Activated T-helper 1 cell treated with anti-CD3 and anti-CD28 coated beads, Interleukin-2, amount 50 U/mL, for 16 hours (primary cell): ENCODE results near the gene DYNC1H1.
A peak's percentile ranks its signal among the peaks of the same experiment; 100 is the strongest.
"Not testable (repeated sequence)": the region's sequence is repeated elsewhere in the genome, so short reads cannot be mapped to it uniquely, and the experiment has no call there.

Source experiments
- DNase-seq, 2 donors: peaks; one replicate each; pipeline ENCODE4 v3.0.0-alpha.2; 2020; ENCODE audit warnings: low read depth in 1 of 2, low spot score in 1 of 2

The DYNC1H1 gene

GRCh38 chr14:102063109-102063807, 98.9 kb downstream of the DYNC1H1 start:
- peak; percentile 35 to 49 for DNase-seq

GRCh38 chr14:102063808-102064429, 99.5 kb downstream of the DYNC1H1 start:
- no peak for DNase-seq

DNA sequence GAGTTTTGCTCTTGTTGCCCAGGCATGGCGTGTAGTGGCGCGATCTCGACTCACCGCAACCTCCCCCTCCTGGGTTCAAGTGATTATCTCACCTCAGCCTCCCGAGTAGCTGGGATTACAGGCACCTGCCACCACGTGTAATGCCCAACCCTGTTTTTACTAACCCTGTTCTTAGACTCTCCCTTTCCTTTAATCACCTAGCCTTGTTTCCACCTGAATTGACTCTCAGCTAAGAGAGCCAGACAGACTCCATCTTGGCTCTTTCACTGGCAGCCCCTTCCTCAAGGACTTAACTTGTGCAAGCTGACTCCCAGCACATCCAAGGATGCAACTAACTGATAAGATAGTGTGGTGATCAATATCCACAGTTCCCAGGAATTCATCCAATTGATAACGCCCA, 100.2 kb downstream of the DYNC1H1 start:
- DNase-seq: not testable (repeated sequence)

DNA sequence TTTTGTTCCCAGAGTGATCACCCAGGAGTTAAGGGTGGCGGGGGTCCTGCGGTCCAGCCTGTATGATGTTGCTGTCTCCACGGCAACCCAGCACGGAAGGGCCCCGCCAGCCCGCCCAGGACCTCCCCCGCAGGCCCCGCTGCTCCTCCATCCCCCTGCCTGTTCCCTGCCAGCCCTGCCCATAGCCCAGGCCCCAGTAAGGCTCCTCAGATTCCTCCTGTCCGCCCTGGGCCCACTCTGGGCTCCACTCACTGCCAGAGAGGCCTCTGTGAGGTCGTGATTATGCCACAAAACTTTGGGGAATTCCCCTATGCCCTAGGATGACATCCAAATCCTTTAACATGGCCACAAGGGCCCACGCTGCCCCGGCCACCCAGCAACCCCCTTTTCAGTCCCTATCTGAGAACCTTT, 101.7 kb downstream of the DYNC1H1 start:
- DNase-seq: no peak

- no peak for DNase-seq
These were observed 107.1 kb downstream of the DYNC1H1 start for GRCh38 chr14:102071283-102071998.

GRCh38 chr14:102074415-102074964, 110.1 kb downstream of the DYNC1H1 start:
- DNase-seq: no peak

- no peak for DNase-seq
These were observed 110.8 kb downstream of the DYNC1H1 start for GRCh38 chr14:102075155-102075554.

- no peak for DNase-seq
These were observed 113.0 kb downstream of the DYNC1H1 start for GRCh38 chr14:102077382-102077709.

DNA sequence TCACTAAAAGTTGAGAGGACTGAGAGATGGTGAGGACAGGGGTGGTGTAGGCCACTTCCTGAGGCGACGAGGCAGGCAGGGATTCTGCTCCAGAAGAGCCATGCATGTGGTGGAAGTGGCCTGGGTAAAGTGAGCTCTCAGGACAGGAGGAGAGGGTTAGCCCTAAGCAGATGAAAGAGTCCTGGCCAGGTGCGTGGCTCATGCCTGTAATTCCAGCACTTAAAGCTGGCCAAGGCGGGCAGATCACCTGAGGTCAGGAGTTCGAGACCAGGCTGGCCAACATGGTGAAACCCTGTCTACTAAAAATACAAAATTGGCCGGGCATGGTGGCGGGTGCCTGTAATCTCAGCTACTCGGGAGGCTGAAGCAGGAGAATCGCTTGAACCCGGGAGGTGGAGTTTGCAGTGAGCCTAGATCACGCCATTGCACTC, 114.0 kb downstream of the DYNC1H1 start:
- not testable (repeated sequence) for DNase-seq

DNA sequence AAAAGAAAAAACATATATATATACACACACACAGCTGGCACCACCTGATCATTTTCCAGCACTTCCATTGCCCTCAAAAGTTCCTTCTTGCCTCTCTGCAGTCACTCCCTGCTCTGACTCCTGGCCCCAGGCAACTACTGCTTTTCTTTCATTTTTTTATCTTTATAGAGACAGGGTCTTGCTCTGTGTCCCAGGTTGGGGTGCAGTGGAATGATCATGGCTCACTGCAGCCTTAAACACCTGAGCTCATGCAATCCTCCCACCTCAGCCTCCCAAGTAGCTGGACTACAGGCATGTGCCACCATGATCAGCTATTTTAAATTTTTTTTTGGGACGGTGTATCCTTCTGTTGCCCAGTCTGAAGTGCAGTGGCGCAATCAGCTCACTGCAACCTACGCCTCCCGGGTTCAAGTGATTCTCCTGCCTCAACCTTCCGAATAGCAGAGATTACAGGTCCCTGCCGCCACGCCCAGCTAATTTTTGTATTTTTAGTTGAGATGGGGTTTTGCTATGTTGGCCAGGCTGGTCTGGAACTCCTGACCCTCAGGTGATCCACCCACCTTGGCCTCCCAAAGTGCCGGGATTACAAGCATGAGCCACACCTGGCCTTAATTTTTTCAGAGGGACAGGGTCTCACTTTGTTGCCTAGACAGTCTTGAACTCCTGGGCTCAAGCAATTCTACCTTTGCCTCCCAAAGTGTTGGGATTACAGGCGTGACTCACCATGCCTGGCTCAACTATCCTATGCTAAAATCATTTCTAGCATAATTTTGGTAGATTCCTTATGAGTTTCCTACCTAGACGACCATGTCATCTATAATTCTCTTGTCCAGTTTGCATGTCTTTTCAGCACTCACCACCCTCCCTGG, 114.7 kb downstream of the DYNC1H1 start:
- DNase-seq: no peak

DNA sequence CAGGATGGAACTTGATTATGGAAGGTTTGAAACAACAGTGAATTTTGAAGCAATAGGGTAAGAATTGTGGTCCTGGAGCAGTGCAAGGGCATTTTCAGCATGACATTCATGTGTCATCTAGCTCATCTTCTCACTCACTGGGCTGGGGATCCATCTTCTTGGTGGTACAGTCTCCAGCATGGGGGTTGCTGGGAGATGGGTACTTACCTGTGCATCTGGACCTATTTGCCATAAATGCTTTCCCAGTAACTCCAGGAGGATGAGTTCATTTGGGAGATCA, 115.3 kb downstream of the DYNC1H1 start:
- no peak for DNase-seq

DNA sequence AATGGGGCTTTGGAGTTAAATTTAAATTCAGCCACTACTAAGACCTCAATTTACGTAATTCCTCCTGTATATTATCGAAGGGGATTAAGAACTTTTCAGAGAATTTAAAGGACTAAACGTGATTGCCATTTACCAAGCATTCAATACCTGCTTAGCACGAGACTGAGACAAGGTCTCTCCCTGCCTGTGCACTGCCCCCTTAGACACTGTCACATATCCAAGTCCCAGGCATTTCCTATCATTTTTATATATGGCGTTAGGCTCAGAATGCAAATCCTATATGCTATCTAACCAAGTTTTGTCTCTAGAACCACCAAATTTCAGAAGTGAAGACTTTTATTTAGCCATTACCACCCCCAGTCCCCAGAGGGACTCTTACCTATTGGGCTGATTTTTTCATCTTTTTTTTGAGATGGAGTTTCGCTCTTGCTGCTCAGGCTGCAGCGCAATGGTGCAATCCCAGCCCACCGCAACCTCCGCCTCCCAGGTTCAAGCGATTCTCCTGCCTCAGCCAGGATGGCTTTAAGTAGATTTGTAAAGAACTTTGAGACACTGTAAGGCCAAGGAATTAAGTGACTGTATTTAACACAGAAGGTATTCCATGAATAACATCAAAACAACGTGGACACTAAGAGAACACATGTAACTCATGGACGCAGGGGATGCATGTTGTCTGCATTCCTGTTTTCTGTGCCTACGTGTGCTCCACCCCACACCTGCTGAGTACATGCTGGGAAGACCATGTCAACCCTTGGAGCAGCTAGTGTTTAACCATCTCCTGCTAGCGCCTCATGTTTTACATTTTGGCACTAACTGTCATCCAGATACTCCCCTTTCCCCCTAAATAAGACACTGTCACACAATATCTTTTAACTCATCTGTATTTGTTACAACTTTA, 116.1 kb downstream of the DYNC1H1 start:
- DNase-seq: no peak

DNA sequence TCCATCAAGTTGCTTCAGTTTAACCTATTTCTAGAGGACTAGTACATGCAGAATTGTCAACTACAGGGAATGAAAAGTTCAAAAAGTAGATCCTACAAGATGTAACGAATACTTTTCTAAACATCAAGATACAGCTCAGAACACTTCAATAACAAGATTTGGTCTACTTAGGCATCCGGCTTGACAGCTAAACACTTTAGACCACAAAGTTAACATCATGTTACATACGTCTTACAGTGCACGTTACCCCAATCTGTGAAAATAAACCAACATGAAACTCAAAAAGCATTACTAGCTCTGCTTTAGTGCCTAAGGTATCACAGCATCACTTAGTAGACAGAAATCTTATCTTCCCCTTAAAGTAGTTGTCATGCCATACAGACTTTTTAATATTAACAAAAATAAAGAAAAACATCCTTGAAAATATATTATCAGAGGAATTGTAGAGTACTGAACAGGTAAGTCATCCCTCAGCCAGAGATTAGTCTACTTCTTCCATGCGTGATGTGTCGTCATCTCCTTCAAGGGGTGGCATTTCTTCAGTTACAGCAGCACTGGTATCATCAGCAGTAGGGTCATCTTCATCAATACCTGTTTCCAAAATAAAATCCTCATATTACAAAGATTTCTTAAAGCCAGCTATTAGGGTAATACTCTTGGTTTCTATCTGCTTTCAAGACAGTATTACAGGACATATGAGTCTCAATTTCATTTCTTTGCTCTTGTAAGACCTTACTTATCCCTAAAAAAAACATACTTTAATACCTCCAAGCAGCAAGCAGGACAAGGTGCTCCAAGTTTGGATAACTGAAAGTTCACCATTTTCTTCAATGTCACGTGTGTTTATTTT, 117.1 kb downstream of the DYNC1H1 start:
- DNase-seq: no peak

DNA sequence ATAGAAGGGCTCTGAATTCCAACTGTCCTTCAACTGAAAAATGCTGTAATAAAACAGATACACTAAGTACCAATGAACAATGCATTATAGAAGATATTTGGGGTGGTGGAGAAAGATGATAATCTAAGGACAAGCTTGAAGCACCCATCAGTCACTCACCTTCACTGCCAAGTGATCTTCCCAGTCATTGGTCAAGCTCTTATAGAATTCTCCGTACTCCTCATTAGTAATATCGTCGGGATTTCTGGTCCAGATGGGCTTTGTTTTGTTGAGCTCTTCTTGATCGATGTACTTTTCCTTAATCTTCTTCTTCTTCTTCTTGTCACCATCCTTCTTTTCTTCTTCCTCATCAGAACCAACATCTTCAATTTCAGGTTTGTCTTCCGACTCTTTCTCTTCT, 120.1 kb downstream of the DYNC1H1 start:
- not testable (repeated sequence) for DNase-seq

GRCh38 chr14:102084931-102085330, 120.6 kb downstream of the DYNC1H1 start:
- no peak for DNase-seq

DNA sequence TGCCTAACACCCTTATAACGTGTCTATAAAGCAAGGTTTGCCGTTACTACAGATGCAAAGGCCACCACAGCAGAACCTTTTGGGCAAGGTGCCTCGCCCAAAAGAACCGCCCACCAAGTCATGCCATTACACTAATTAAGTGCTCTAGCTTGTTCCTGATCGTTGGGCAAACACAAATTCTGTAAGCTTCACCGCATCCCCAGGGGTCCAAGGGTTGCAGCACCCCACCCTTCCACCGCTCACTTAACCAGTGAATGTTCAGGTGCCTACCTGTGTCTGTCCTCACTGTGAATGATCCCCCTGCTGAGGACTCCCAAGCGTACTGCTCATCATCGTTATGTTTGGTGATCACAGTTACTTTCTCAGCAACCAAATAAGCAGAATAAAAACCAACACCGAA, 121.1 kb downstream of the DYNC1H1 start:
- DNase-seq: no peak

- DNase-seq: peak; percentile 35 to 56
These were observed 121.8 kb downstream of the DYNC1H1 start for GRCh38 chr14:102085948-102086708.

- DNase-seq: no peak
These were observed 122.3 kb downstream of the DYNC1H1 start for GRCh38 chr14:102086709-102086971.
